ENCODE results near the gene MYL4.

DNA sequence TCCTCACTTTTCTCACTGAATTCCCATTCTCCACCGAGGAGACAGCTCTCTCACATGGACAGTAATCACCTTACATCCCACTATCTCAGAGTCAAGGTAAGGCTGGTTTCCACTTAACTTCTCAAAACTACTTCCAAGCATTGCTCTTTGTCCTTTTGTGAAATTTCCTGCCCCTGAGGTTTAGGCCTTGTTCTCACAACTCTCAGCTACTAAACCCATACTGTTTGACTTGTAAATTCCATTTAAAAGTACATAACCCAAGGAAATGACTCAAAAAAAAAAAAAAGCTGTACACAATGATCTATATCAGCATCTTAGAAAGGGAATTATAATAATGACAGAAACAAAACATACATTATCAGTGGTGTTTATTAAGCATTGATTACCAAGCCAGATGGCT is 28.8 kb upstream of the MYL4 start:
- TF ChIP-seq, protein P1, sequence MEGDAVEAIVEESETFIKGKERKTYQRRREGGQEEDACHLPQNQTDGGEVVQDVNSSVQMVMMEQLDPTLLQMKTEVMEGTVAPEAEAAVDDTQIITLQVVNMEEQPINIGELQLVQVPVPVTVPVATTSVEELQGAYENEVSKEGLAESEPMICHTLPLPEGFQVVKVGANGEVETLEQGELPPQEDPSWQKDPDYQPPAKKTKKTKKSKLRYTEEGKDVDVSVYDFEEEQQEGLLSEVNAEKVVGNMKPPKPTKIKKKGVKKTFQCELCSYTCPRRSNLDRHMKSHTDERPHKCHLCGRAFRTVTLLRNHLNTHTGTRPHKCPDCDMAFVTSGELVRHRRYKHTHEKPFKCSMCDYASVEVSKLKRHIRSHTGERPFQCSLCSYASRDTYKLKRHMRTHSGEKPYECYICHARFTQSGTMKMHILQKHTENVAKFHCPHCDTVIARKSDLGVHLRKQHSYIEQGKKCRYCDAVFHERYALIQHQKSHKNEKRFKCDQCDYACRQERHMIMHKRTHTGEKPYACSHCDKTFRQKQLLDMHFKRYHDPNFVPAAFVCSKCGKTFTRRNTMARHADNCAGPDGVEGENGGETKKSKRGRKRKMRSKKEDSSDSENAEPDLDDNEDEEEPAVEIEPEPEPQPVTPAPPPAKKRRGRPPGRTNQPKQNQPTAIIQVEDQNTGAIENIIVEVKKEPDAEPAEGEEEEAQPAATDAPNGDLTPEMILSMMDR (IDR thresholded peaks at IDR 0.05; ENCODE audit: low read length) = no peak
- TF ChIP-seq EZH2 (IDR thresholded peaks at IDR 0.05; ENCODE audit: borderline replicate concordance, low read length) = no peak
